Measurements from ENCODE around the gene RNF186.

RNF186 gene

GRCh38 chr1:19765623-19766022 is 49.5 kb downstream of the RNF186 start:
- DNase-seq (ENCODE audit: low read depth in 2 of 3, low spot score in 2 of 3), result peak in 1 of 3 experiments; percentile 6

- DNase-seq (ENCODE audit: low read depth in 2 of 3, low spot score in 2 of 3), result no peak
Measured at GRCh38 chr1:19764848-19765247, 50.2 kb downstream of the RNF186 start.

Measured in activated CD8-positive, alpha-beta memory T cell treated with anti-CD3 and anti-CD28 coated beads for 48 hours (primary cell).